Mesenchymal stem cell (in vitro differentiated cells and primary cell): ENCODE results near the gene TMEM161B.

Experiments used
- DNase-seq: peaks from one replicate; pipeline ENCODE4 v3.0.0-alpha.2; 2013
- H2AFZ ChIP-seq: one replicate; pipeline ENCODE4 v1.6.1; 2013; ENCODE audit warnings: low read depth, mild to moderate bottlenecking, control low read depth, inconsistent platforms, low read length, moderate library complexity
- H2AK5ac ChIP-seq: 2 replicates; pipeline ENCODE4 v1.6.1; 2013; ENCODE audit warnings: low read length, moderate library complexity, mild to moderate bottlenecking, inconsistent platforms; ENCODE audit not compliant: severe bottlenecking
- H2BK120ac ChIP-seq: one replicate; pipeline ENCODE4 v1.6.1; 2013; ENCODE audit warnings: low read depth, mild to moderate bottlenecking, inconsistent platforms, low read length, moderate library complexity
- H2BK12ac ChIP-seq, 2 experiments: one replicate each; pipeline ENCODE4 v1.6.1; 2013; ENCODE audit warnings: inconsistent platforms in 2 of 2, low read length in 2 of 2, mild to moderate bottlenecking in 2 of 2, moderate library complexity in 2 of 2, control low read depth in 1 of 2
- H2BK15ac ChIP-seq: one replicate; pipeline ENCODE4 v1.6.1; 2013; ENCODE audit warnings: mild to moderate bottlenecking, low read depth, inconsistent platforms; ENCODE audit not compliant: poor library complexity, severe bottlenecking
- H2BK5ac ChIP-seq: 2 replicates; pipeline ENCODE4 v1.6.1; 2013; ENCODE audit warnings: low read depth, mild to moderate bottlenecking, low read length, control low read depth, inconsistent platforms; ENCODE audit not compliant: poor library complexity, severe bottlenecking
- H3K14ac ChIP-seq, 2 experiments: one replicate each; pipeline ENCODE4 v1.6.1; 2013; ENCODE audit warnings: inconsistent platforms in 2 of 2, low read length in 2 of 2, control low read depth in 1 of 2, mild to moderate bottlenecking in 1 of 2, moderate library complexity in 1 of 2
- H3K18ac ChIP-seq, 2 experiments: one replicate each; pipeline ENCODE4 v1.6.1; 2013; ENCODE audit warnings: inconsistent platforms in 2 of 2, low read length in 2 of 2, control low read depth in 1 of 2, low read depth in 1 of 2, mild to moderate bottlenecking in 1 of 2
- H3K23ac ChIP-seq, 2 experiments: one replicate each; pipeline ENCODE4 v1.6.1; 2013; ENCODE audit warnings: inconsistent platforms in 2 of 2, low read length in 2 of 2, mild to moderate bottlenecking in 2 of 2, moderate library complexity in 2 of 2, control low read depth in 1 of 2
- H3K27ac ChIP-seq: 2 replicates; pipeline ENCODE4 v1.5.1; 2013; ENCODE audit warnings: mild to moderate bottlenecking, moderate library complexity, low read length, control low read depth, inconsistent platforms; ENCODE audit not compliant: poor library complexity, severe bottlenecking
- H3K27me3 ChIP-seq, 2 experiments: 2 replicates each; pipeline versions ENCODE4 v1.6.1 to v1.7.0; 2013; ENCODE audit warnings: low read length in 2 of 2, mild to moderate bottlenecking in 2 of 2, moderate library complexity in 2 of 2, control low read depth in 1 of 2, inconsistent platforms in 1 of 2; ENCODE audit not compliant: control insufficient read depth in 1 of 2, insufficient read depth in 1 of 2
- H3K36me3 ChIP-seq, 2 experiments: 2 replicates each; pipeline versions ENCODE4 v1.6.1 to v1.7.0; 2013; ENCODE audit warnings: low read length in 2 of 2, control low read depth in 1 of 2, inconsistent platforms in 1 of 2, low read depth in 1 of 2, mild to moderate bottlenecking in 1 of 2; ENCODE audit not compliant: insufficient read depth in 2 of 2, control insufficient read depth in 1 of 2
- H3K4ac ChIP-seq, 2 experiments: one replicate each; pipeline ENCODE4 v1.6.1; 2013; ENCODE audit warnings: inconsistent platforms in 2 of 2, low read length in 2 of 2, mild to moderate bottlenecking in 2 of 2, moderate library complexity in 2 of 2, control low read depth in 1 of 2, low read depth in 1 of 2
- H3K4me1 ChIP-seq: 2 replicates; pipeline ENCODE4 v1.6.1; 2013; ENCODE audit warnings: low read depth, low read length, control low read depth; ENCODE audit not compliant: control insufficient read depth, insufficient read depth
- H3K4me2 ChIP-seq: 2 replicates; pipeline ENCODE4 v1.6.1; 2013; ENCODE audit warnings: low read length, mild to moderate bottlenecking, inconsistent platforms; ENCODE audit not compliant: poor library complexity, severe bottlenecking
- H3K4me3 ChIP-seq, 2 experiments: 2 replicates each; pipeline versions ENCODE4 v1.5.1 to v1.7.0; 2013; ENCODE audit warnings: low read length in 2 of 2, mild to moderate bottlenecking in 2 of 2, control low read depth in 1 of 2, low read depth in 1 of 2; ENCODE audit not compliant: insufficient read depth in 1 of 2
- H3K79me1 ChIP-seq: replicated peaks from 2 replicates; pipeline ENCODE4 v1.6.1; 2013; ENCODE audit warnings: mild to moderate bottlenecking, control low read depth, low read length, inconsistent platforms; ENCODE audit not compliant: poor library complexity, severe bottlenecking
- H3K9ac ChIP-seq: 2 replicates; pipeline ENCODE4 v1.7.0; 2013; ENCODE audit warnings: mild to moderate bottlenecking, low read length, moderate library complexity
- H3K9me3 ChIP-seq: 2 replicates; pipeline ENCODE4 v1.7.0; 2013; ENCODE audit warnings: mild to moderate bottlenecking, low read length; ENCODE audit not compliant: control insufficient read depth
- H4K8ac ChIP-seq: one replicate; pipeline ENCODE4 v1.6.1; 2013; ENCODE audit warnings: inconsistent platforms, mild to moderate bottlenecking, low read length, moderate library complexity
- H4K91ac ChIP-seq: one replicate; pipeline ENCODE4 v1.6.1; 2013; ENCODE audit warnings: mild to moderate bottlenecking, low read length, inconsistent platforms
- WGBS: methylation state at CpG from one replicate; pipeline ENCODE4 v1.1.7; 2013; ENCODE audit warnings: mixed read lengths; 5-methylcytosine and 5-hydroxymethylcytosine counted together

TMEM161B gene

GRCh38 chr5:88281322-88281721 lies 12.7 kb upstream of the TMEM161B start:
- Histone ChIP-seq H3K9me3 (no peaks in the 10 kb centered on the region), H3K14ac (no peak overlapping the region), H3K9ac (no peak overlapping the region), H4K91ac (no peak overlapping the region), H3K27ac (no peak overlapping the region), H2BK12ac (no peak overlapping the region), H2AK5ac (no peak overlapping the region), H3K4ac (no peak overlapping the region), H3K36me3 (peaks cover 0 to 33% of the 10 kb centered on the region in 2 experiments), H3K79me1 (peaks cover 1% of the 10 kb centered on the region), H4K8ac (no peak overlapping the region), H2BK5ac (no peak overlapping the region), H3K27me3 (no peaks in the 10 kb centered on the region), H3K4me1 (no peaks in the 10 kb centered on the region), H2BK15ac (no peak overlapping the region), H3K23ac (no peak overlapping the region), H2BK120ac (no peak overlapping the region), H3K4me2 (no peak overlapping the region), H3K18ac (no peak overlapping the region), H2AFZ (no peak overlapping the region), H3K4me3 (no peak overlapping the region)
- DNase-seq, result peak; percentile 7
- WGBS, result 78% methylated on average over 3 of the region's 3 CpGs

- Histone ChIP-seq H2AK5ac (no peak overlapping the region), H2AFZ (no peak overlapping the region), H3K18ac (no peak overlapping the region), H2BK15ac (no peak overlapping the region), H2BK12ac (no peak overlapping the region), H4K91ac (no peak overlapping the region), H3K4me3 (no peak overlapping the region), H4K8ac (no peak overlapping the region), H3K9me3 (no peaks in the 10 kb centered on the region), H3K9ac (no peak overlapping the region), H2BK5ac (no peak overlapping the region), H3K23ac (no peak overlapping the region), H3K27ac (no peak overlapping the region), H3K4ac (no peak overlapping the region), H3K4me2 (no peak overlapping the region), H3K27me3 (no peaks in the 10 kb centered on the region), H3K36me3 (peaks cover 0 to 48% of the 10 kb centered on the region in 2 experiments), H3K4me1 (no peaks in the 10 kb centered on the region), H2BK120ac (no peak overlapping the region), H3K14ac (no peak overlapping the region), H3K79me1 (peaks cover 1% of the 10 kb centered on the region)
- peak; percentile 2 for DNase-seq
- no CpG with 5 or more reads among the region's 1 CpG for WGBS
Observed at GRCh38 chr5:88279584-88279983, 10.9 kb upstream of the TMEM161B start.

GRCh38 chr5:88276378-88276777 lies 7.7 kb upstream of the TMEM161B start:
- H3K79me1 ChIP-seq, result peaks cover 11% of the 10 kb centered on the region
- H3K18ac ChIP-seq, result no peak overlapping the region
- no peak overlapping the region for H3K14ac ChIP-seq
- no peak overlapping the region for H2AK5ac ChIP-seq
- H3K27me3 ChIP-seq, result no peaks in the 10 kb centered on the region
- H4K91ac ChIP-seq, result no peak overlapping the region
- no peak overlapping the region for H2AFZ ChIP-seq
- no peak overlapping the region for H2BK5ac ChIP-seq
- H2BK120ac ChIP-seq, result no peak overlapping the region
- peaks cover 0 to 52% of the 10 kb centered on the region in 2 experiments for H3K36me3 ChIP-seq
- no peak overlapping the region for H3K23ac ChIP-seq
- H3K4me3 ChIP-seq, result no peak overlapping the region
- H3K9me3 ChIP-seq, result no peaks in the 10 kb centered on the region
- no peak overlapping the region for H3K4ac ChIP-seq
- no peak overlapping the region for H3K9ac ChIP-seq
- DNase-seq, result no peak
- no peak overlapping the region for H3K4me2 ChIP-seq
- H3K4me1 ChIP-seq, result no peaks in the 10 kb centered on the region
- no CpG with 5 or more reads among the region's 1 CpG for WGBS
- no peak overlapping the region for H4K8ac ChIP-seq
- no peak overlapping the region for H3K27ac ChIP-seq
- H2BK15ac ChIP-seq, result no peak overlapping the region
- no peak overlapping the region for H2BK12ac ChIP-seq

GRCh38 chr5:88275581-88275980 lies 6.9 kb upstream of the TMEM161B start:
- DNase-seq, result no peak
- H3K14ac ChIP-seq, result no peak overlapping the region
- H3K4me3 ChIP-seq, result no peak overlapping the region
- H3K23ac ChIP-seq, result no peak overlapping the region
- H2AK5ac ChIP-seq, result no peak overlapping the region
- no peak overlapping the region for H3K9ac ChIP-seq
- no peak overlapping the region for H4K8ac ChIP-seq
- H3K27me3 ChIP-seq, result no peaks in the 10 kb centered on the region
- H3K18ac ChIP-seq, result no peak overlapping the region
- no peak overlapping the region for H4K91ac ChIP-seq
- H3K79me1 ChIP-seq, result peaks cover 12% of the 10 kb centered on the region
- no peak overlapping the region for H3K27ac ChIP-seq
- no peak overlapping the region for H2BK15ac ChIP-seq
- no peaks in the 10 kb centered on the region for H3K4me1 ChIP-seq
- H3K4ac ChIP-seq, result no peak overlapping the region
- H3K9me3 ChIP-seq, result no peaks in the 10 kb centered on the region
- H2BK120ac ChIP-seq, result no peak overlapping the region
- peaks cover 0 to 56% of the 10 kb centered on the region in 2 experiments for H3K36me3 ChIP-seq
- H2AFZ ChIP-seq, result no peak overlapping the region
- no peak overlapping the region for H2BK12ac ChIP-seq
- no peak overlapping the region for H2BK5ac ChIP-seq
- H3K4me2 ChIP-seq, result no peak overlapping the region
